H1 (cell line): ENCODE results near the gene TXLNG. TPM values are rescaled to one million over a fixed set of nuclear protein-coding genes. Genes with fewer than 3 reads are reported as not detected.
A peak's percentile ranks its signal among the peaks of the same experiment; 100 is the strongest.

Experiments used
- CTCF ChIA-PET: fragments of 300-600 bp; sonication (Branson Sonifier 250); formaldehyde crosslinking; loops from one replicate; lab custom pipeline; 2021; ENCODE audit not compliant: partially characterized antibody; lab: Charles Lee
- POLR2A ChIA-PET: fragments of 300-600 bp; sonication (Branson Sonifier 250); formaldehyde crosslinking; loops from one replicate; lab custom pipeline; 2021; ENCODE audit warnings: inconsistent platforms; ENCODE audit not compliant: partially characterized antibody; lab: Charles Lee
- DNase-seq, 2 experiments: peaks; one replicate each; pipeline versions ENCODE4 v3.0.0 to v3.0.0-alpha.2; 2010 to 2022; ENCODE audit warnings: low spot score in 2 of 2, low read depth in 1 of 2, mixed read lengths in 1 of 2
- FAIRE-seq: peaks from 2 replicates; lab custom pipeline; 2011; peaks lifted over from hg19 to GRCh38; lab: Jason Lieb, UNC
- H2AFZ ChIP-seq: 2 replicates; pipeline ENCODE4 v1.8.1; 2012; ENCODE audit warnings: low read length, inconsistent platforms
- H2AK5ac ChIP-seq: 2 replicates; pipeline ENCODE4 v1.6.1; 2013; ENCODE audit warnings: low read depth, low read length
- H2BK120ac ChIP-seq: replicated peaks from 2 replicates; pipeline ENCODE3; 2013; ENCODE audit warnings: low read depth, low read length, inconsistent platforms
- H2BK12ac ChIP-seq: 2 replicates; pipeline ENCODE4 v1.6.1; 2013; ENCODE audit warnings: low read depth, low read length
- H2BK15ac ChIP-seq: 2 replicates; pipeline ENCODE4 v1.6.1; 2013; ENCODE audit warnings: low read length
- H2BK20ac ChIP-seq: 2 replicates; pipeline ENCODE4 v1.6.1; 2013; ENCODE audit warnings: low read length
- H2BK5ac ChIP-seq: 2 replicates; pipeline ENCODE4 v1.6.1; 2013; ENCODE audit warnings: low read depth, low read length
- H3K14ac ChIP-seq: 2 replicates; pipeline ENCODE4 v1.6.1; 2013; ENCODE audit warnings: inconsistent platforms; ENCODE audit not compliant: insufficient read length
- H3K18ac ChIP-seq: 2 replicates; pipeline ENCODE4 v1.6.1; 2013; ENCODE audit warnings: low read length; ENCODE audit errors: extremely low read depth
- H3K23ac ChIP-seq: 2 replicates; pipeline ENCODE4 v1.6.1; 2013; ENCODE audit warnings: inconsistent platforms; ENCODE audit not compliant: insufficient read length
- H3K23me2 ChIP-seq: 2 replicates; pipeline ENCODE4 v1.6.1; 2013; ENCODE audit warnings: low read depth, low read length
- H3K27ac ChIP-seq: 2 replicates; pipeline ENCODE4 v1.6.1; 2011; ENCODE audit warnings: low read depth, low read length, inconsistent platforms
- H3K27me3 ChIP-seq, 4 experiments: replicated peaks in 1 of 4; 1 replicate in 1 of 4; 2 replicates in 3 of 4; pipeline versions ENCODE4 v1.6.1 to v1.8.1; 2011 to 2013; ENCODE audit warnings: low read length in 3 of 4, mild to moderate bottlenecking in 3 of 4, inconsistent platforms in 2 of 4, mixed read lengths in 2 of 4, moderate library complexity in 1 of 4; ENCODE audit not compliant: control insufficient read depth in 3 of 4, insufficient read depth in 3 of 4; ENCODE audit errors: extremely low read depth in 1 of 4
- H3K36me3 ChIP-seq, 4 experiments: 2 replicates each; pipeline versions ENCODE4 v1.6.1 to v1.8.1; 2011 to 2013; ENCODE audit warnings: mild to moderate bottlenecking in 4 of 4, low read length in 3 of 4, moderate library complexity in 2 of 4, control low read depth in 1 of 4, inconsistent platforms in 1 of 4; ENCODE audit not compliant: insufficient read depth in 4 of 4, control insufficient read depth in 2 of 4
- H3K4ac ChIP-seq: replicated peaks from 2 replicates; pipeline ENCODE3; 2013; ENCODE audit warnings: low read length, low read depth, mixed read lengths, inconsistent platforms; ENCODE audit not compliant: insufficient read length
- H3K4me1 ChIP-seq, 4 experiments: replicated peaks in 1 of 4; 1 replicate in 1 of 4; 2 replicates in 3 of 4; pipeline versions ENCODE4 v1.6.1 to v1.8.1; 2011 to 2013; ENCODE audit warnings: low read length in 3 of 4, inconsistent platforms in 2 of 4, mixed read lengths in 1 of 4; ENCODE audit not compliant: insufficient read depth in 4 of 4, control insufficient read depth in 3 of 4
- H3K4me2 ChIP-seq, 2 experiments: 2 replicates each; pipeline versions ENCODE4 v1.6.1 to v1.8.1; 2011 to 2013; ENCODE audit warnings: low read depth in 2 of 2, low read length in 2 of 2, control low read depth in 1 of 2, inconsistent platforms in 1 of 2, mild to moderate bottlenecking in 1 of 2; ENCODE audit not compliant: insufficient read depth in 1 of 2
- H3K4me3 ChIP-seq, 4 experiments: fragments of 200-600, 300-600 bp in 1 of 4; sonication (generic), shearing (Covaris generic), sonication (Bioruptor Twin) in 1 of 4; 2 replicates each; pipeline versions ENCODE4 v1.5.1 to v1.8.1; 2011 to 2016; ENCODE audit warnings: low read length in 4 of 4, low read depth in 3 of 4, control low read depth in 2 of 4, inconsistent platforms in 2 of 4, mild to moderate bottlenecking in 2 of 4, mixed read lengths in 1 of 4, moderate library complexity in 1 of 4; ENCODE audit not compliant: insufficient read depth in 2 of 4; ENCODE audit errors: extremely low read depth in 1 of 4
- H3K56ac ChIP-seq: replicated peaks from 2 replicates; pipeline ENCODE3; 2013; ENCODE audit warnings: low read depth, mild to moderate bottlenecking, mixed read lengths, low read length, inconsistent platforms; ENCODE audit not compliant: insufficient read length
- H3K79me1 ChIP-seq: 2 replicates; pipeline ENCODE4 v1.6.1; 2013; ENCODE audit warnings: low read depth, low read length, control low read depth
- H3K79me2 ChIP-seq, 2 experiments: 2 replicates each; pipeline versions ENCODE4 v1.6.1 to v1.8.1; 2012 to 2013; ENCODE audit warnings: low read length in 2 of 2, mild to moderate bottlenecking in 2 of 2, inconsistent platforms in 1 of 2; ENCODE audit not compliant: insufficient read depth in 2 of 2, control insufficient read depth in 1 of 2
- H3K9ac ChIP-seq, 4 experiments: replicated peaks in 1 of 4; 1 replicate in 1 of 4; 2 replicates in 3 of 4; pipeline versions ENCODE4 v1.6.1 to v1.8.1; 2011 to 2013; ENCODE audit warnings: low read depth in 3 of 4, low read length in 3 of 4, control low read depth in 2 of 4, mild to moderate bottlenecking in 2 of 4, moderate library complexity in 2 of 4, inconsistent platforms in 1 of 4; ENCODE audit errors: extremely low read depth in 1 of 4
- H3K9me3 ChIP-seq, 2 experiments: 2 replicates each; pipeline versions ENCODE4 v1.6.1 to v1.8.1; 2012 to 2013; ENCODE audit warnings: mild to moderate bottlenecking in 2 of 2, moderate library complexity in 2 of 2, control low read depth in 1 of 2, inconsistent platforms in 1 of 2, low read depth in 1 of 2, low read length in 1 of 2, mixed read lengths in 1 of 2; ENCODE audit not compliant: insufficient read depth in 2 of 2
- H4K20me1 ChIP-seq, 2 experiments: replicated peaks in 1 of 2; 2 replicates each; pipeline versions ENCODE3 to v1.8.1; 2011 to 2013; ENCODE audit warnings: inconsistent platforms in 2 of 2, low read length in 2 of 2, mild to moderate bottlenecking in 1 of 2; ENCODE audit not compliant: insufficient read depth in 2 of 2, control insufficient read depth in 1 of 2
- H4K5ac ChIP-seq: 2 replicates; pipeline ENCODE4 v1.6.1; 2013; ENCODE audit warnings: low read length, low read depth, mixed read lengths, inconsistent platforms; ENCODE audit not compliant: insufficient read length
- H4K8ac ChIP-seq: 2 replicates; pipeline ENCODE4 v1.8.0; 2013; ENCODE audit warnings: mild to moderate bottlenecking, moderate library complexity, low read length, inconsistent platforms; ENCODE audit not compliant: insufficient read depth; ENCODE audit errors: extremely low read depth
- H4K91ac ChIP-seq: replicated peaks from 2 replicates; pipeline ENCODE3; 2013; ENCODE audit warnings: low read length, mixed read lengths, inconsistent platforms; ENCODE audit not compliant: insufficient read length
- CBX5 ChIP-seq: fragments of 300-800, 300-1000 bp; sonication (generic); IDR thresholded peaks from 2 replicates; pipeline ENCODE4 v1.7.1; 2016; ENCODE audit warnings: antibody characterized with exemption, low read length, low read depth
- CEBPB ChIP-seq: IDR thresholded peaks from 2 replicates; pipeline ENCODE4 v1.6.1; 2012; ENCODE audit warnings: low read depth, low read length
- CREB1 ChIP-seq: IDR thresholded peaks from 2 replicates; pipeline ENCODE4 v1.6.1; 2012; ENCODE audit warnings: inconsistent platforms
- EGR1 ChIP-seq: IDR thresholded peaks from 2 replicates; pipeline ENCODE4 v1.6.1; 2011; ENCODE audit warnings: low read depth, low read length, borderline replicate concordance
- EP300 ChIP-seq, 2 experiments: IDR thresholded peaks; 1 replicate in 1 of 2; 2 replicates in 1 of 2; pipeline ENCODE4 v1.6.1; 2011 to 2012; ENCODE audit warnings: low read depth in 2 of 2, low read length in 2 of 2, mild to moderate bottlenecking in 2 of 2, borderline replicate concordance in 1 of 2, inconsistent platforms in 1 of 2, moderate library complexity in 1 of 2
- FOSL1 ChIP-seq: IDR thresholded peaks from 2 replicates; pipeline ENCODE4 v1.6.1; 2011; ENCODE audit warnings: mild to moderate bottlenecking, low read depth, low read length, moderate library complexity; ENCODE audit not compliant: insufficient read depth
- HDAC6 ChIP-seq: IDR thresholded peaks from one replicate; pipeline ENCODE4 v1.7.1; 2012; ENCODE audit warnings: low read depth, mild to moderate bottlenecking, inconsistent platforms, low read length, moderate library complexity
- NRF1 ChIP-seq: IDR thresholded peaks from 2 replicates; pipeline ENCODE4 v1.6.1; 2011; ENCODE audit warnings: mild to moderate bottlenecking, low read depth, low read length, improper control_type of control experiment
- POU5F1 ChIP-seq: IDR thresholded peaks from 2 replicates; pipeline ENCODE4 v1.6.1; 2011; ENCODE audit warnings: low read depth, mild to moderate bottlenecking, low read length, moderate library complexity
- RNF2 ChIP-seq: fragments of 200-900, 300-1000 bp; sonication (generic); IDR thresholded peaks from 2 replicates; pipeline ENCODE4 v1.7.1; 2016; ENCODE audit warnings: borderline replicate concordance, low read depth, mild to moderate bottlenecking, antibody characterized with exemption, low read length; ENCODE audit not compliant: poor library complexity, severe bottlenecking; ENCODE audit errors: missing control alignments
- RXRA ChIP-seq: IDR thresholded peaks from 2 replicates; pipeline ENCODE4 v1.6.1; 2011; ENCODE audit warnings: low read depth, mild to moderate bottlenecking, low read length, moderate library complexity; ENCODE audit not compliant: insufficient read depth
- SIX5 ChIP-seq: IDR thresholded peaks from 2 replicates; pipeline ENCODE4 v1.6.1; 2011; ENCODE audit warnings: mild to moderate bottlenecking, low read depth, low read length
- TAF7 ChIP-seq: optimal IDR thresholded peaks from 2 replicates; pipeline ENCODE3; 2011; ENCODE audit warnings: low read depth, mild to moderate bottlenecking, inconsistent platforms, low read length, moderate library complexity, borderline replicate concordance
- TEAD4 ChIP-seq: IDR thresholded peaks from 2 replicates; pipeline ENCODE4 v1.6.1; 2012; ENCODE audit warnings: low read depth, low read length, inconsistent platforms, mixed read lengths
- WGBS, 2 experiments: shearing (Covaris generic) in 1 of 2; methylation state at CpG; one replicate each; pipeline versions ENCODE4 v1.1.6 to v1.1.7; 2013 to 2015; ENCODE audit warnings: low lambda C conversion rate in 2 of 2, mixed read lengths in 2 of 2, inconsistent platforms in 1 of 2, low coverage in 1 of 2, missing lambda C conversion rate in 1 of 2; ENCODE audit not compliant: insufficient replicate concordance in 2 of 2, insufficient coverage in 1 of 2, insufficient read length in 1 of 2; ENCODE audit errors: extremely low coverage in 1 of 2, missing lambda C conversion rate in 1 of 2; 5-methylcytosine and 5-hydroxymethylcytosine counted together
- polyA plus RNA-seq, 7 experiments: library from polyadenylated mRNA; depleted of rRNA in 3 of 7; stranded (reverse) in 5 of 7; unstranded in 2 of 7; fragments of >200 nt in 5 of 7; fragments of 200-250 nt in 2 of 7; gene quantifications; 1 replicate in 5 of 7; 2 replicates in 1 of 7; 4 replicates in 1 of 7; pipeline versions ENCODE4 v1.2.1 to v1.2.3, GENCODE V29; 2011 to 2013; ENCODE audit warnings: missing spikeins in 2 of 7, mixed read lengths in 2 of 7
- total RNA-seq: library from RNA; stranded (reverse); fragmentation: NEBNext Ultra II Directional; extraction: Animal tissue kit (Norgen Biotek cat#: 25700); gene quantifications from 2 replicates; pipeline ENCODE4 v1.2.1, GENCODE V29; 2021

Gene TXLNG
- total and polyA plus RNA-seq, 2 of the 8 experiments (the other 6 are each of a cell fraction or from before 2014, with no cell fraction given) = 32.9 to 42.9 TPM

- Histone ChIP-seq H3K9me3 (no peaks in the 10 kb centered on the region), H2AFZ (no peak overlapping the region), H2BK15ac (no peak overlapping the region), H2BK120ac (no peak overlapping the region), H3K9ac (no peak overlapping the region), H2BK12ac (no peak overlapping the region), H3K79me1 (no peaks in the 10 kb centered on the region), H4K5ac (no peak overlapping the region), H3K27ac (no peak overlapping the region), H4K91ac (no peak overlapping the region), H3K56ac (no peak overlapping the region), H3K23me2 (no peaks in the 10 kb centered on the region), H2BK20ac (no peak overlapping the region), H3K27me3 (no peaks in the 10 kb centered on the region), H3K18ac (no peak overlapping the region), H3K4me1 (no peaks in the 10 kb centered on the region), H3K14ac (no peak overlapping the region), H4K20me1 (no peaks in the 10 kb centered on the region), H2AK5ac (no peak overlapping the region), H3K4me3 (peak overlapping the region in 1 of 4 experiments; percentile 75; a peak in 3 of 8 replicates), H3K36me3 (no peaks in the 10 kb centered on the region), H2BK5ac (no peak overlapping the region), H3K4me2 (peak overlapping the region in 1 of 2 experiments; percentile 79; a peak in 2 of 4 replicates), H3K79me2 (no peaks in the 10 kb centered on the region), H3K4ac (no peak overlapping the region), H3K23ac (no peak overlapping the region), H4K8ac (no peak overlapping the region)
- DNase-seq = no peak
- ChIA-PET POLR2A (interaction anchor here (1.2 to 2.0 kb wide), 2 partner anchors 13 to 163 kb away, joined by 4 to 11 read pairs; partner anchors contain the start of gene RBBP7), CTCF (interaction anchor here (0.6 to 8.1 kb wide), 28 partner anchors 8 to 199 kb away, joined by 3 to 78 read pairs (median 4); partner anchors contain the start of gene REPS2)
- WGBS, 2 experiments = 63% methylated on average over 3 of the region's 3 CpGs; no CpG with 5 or more reads in 1 of the 2 experiments
- no peak for FAIRE-seq
- no peak for TF ChIP-seq CREB1
- TF ChIP-seq CEBPB = no peak
- TF ChIP-seq SIX5 = no peak
- TF ChIP-seq TAF7 = no peak
- no peak for TF ChIP-seq NRF1
- TF ChIP-seq EP300 (IDR thresholded peaks at IDR 0.05; ENCODE audit: borderline replicate concordance in 1 of 2, low read depth in 2 of 2, low read length in 2 of 2) = no peak
- TF ChIP-seq FOSL1 = no peak
- TF ChIP-seq RXRA = no peak
- no peak for TF ChIP-seq CBX5
- TF ChIP-seq POU5F1 = no peak
- no peak for TF ChIP-seq EGR1
- no peak for TF ChIP-seq TEAD4
- no peak for TF ChIP-seq RNF2
- no peak for TF ChIP-seq HDAC6
Measured at GRCh38 chrX:16883487-16883804, 97.2 kb downstream of the TXLNG start.
